GM12878 (cell line): ENCODE measurements around the gene FALEC. TPM values are rescaled to one million over a fixed set of nuclear protein-coding genes. Genes with fewer than 3 reads are reported as not detected.

Source experiments
- ATAC-seq: fragments of 200-7000 bp; cut with Tn5 transposase; 3 replicates; pipeline ENCODE4 v1.9.1; 2020; ENCODE audit warnings: mild to moderate bottlenecking, moderate library complexity
- BruUV-seq: library from RNA; stranded (reverse); fragments of 400-500 nt; replicated peaks from 2 replicates; lab custom pipeline; 2021; lab: Mats Ljungman, UMichigan
- CTCF ChIA-PET: fragments of 300-600 bp; sonication (Branson Sonifier 250); formaldehyde crosslinking; extraction: SDS; loops from one replicate; lab custom pipeline; 2021; ENCODE audit warnings: inconsistent platforms; lab: Yijun Ruan, JAX
- POLR2A ChIA-PET: fragments of 350-600 bp; formaldehyde crosslinking; extraction: SDS; loops from one replicate; lab custom pipeline; 2021; ENCODE audit warnings: inconsistent platforms; lab: Charles Lee
- RAD21 ChIA-PET: fragments of 300-600 bp; sonication (Branson Sonifier 250); formaldehyde crosslinking; loops from one replicate; lab custom pipeline; 2023; ENCODE audit warnings: antibody characterized with exemption; ENCODE audit not compliant: unreplicated experiment; lab: Charles Lee
- SMC1A ChIA-PET: fragments of 300-600 bp; sonication (Branson Sonifier 250); formaldehyde crosslinking; loops from one replicate; lab custom pipeline; 2023; ENCODE audit not compliant: unreplicated experiment, uncharacterized antibody; lab: Charles Lee
- DNase-seq: peaks from one replicate; pipeline ENCODE4 v3.0.0-alpha.2; 2011; ENCODE audit warnings: low read depth, low spot score
- FAIRE-seq: peaks from 3 replicates; lab custom pipeline; 2011; peaks lifted over from hg19 to GRCh38; lab: Jason Lieb, UNC
- H2AFZ ChIP-seq: 2 replicates; pipeline ENCODE4 v1.6.0; 2011; ENCODE audit warnings: low read depth, low read length, control low read depth; ENCODE audit not compliant: control insufficient read depth
- H3K27ac ChIP-seq: 2 replicates; pipeline ENCODE4 v1.5.1; 2011; ENCODE audit warnings: control low read depth; ENCODE audit not compliant: control insufficient read depth, insufficient read depth
- H3K27me3 ChIP-seq, 2 experiments: replicated peaks in 1 of 2; 2 replicates each; pipeline versions ENCODE4 v1.6.0 to v1.6.1; 2011; ENCODE audit warnings: low read length in 1 of 2; ENCODE audit not compliant: control insufficient read depth in 2 of 2, insufficient read depth in 2 of 2
- H3K36me3 ChIP-seq, 2 experiments: 2 replicates each; pipeline ENCODE4 v1.5.1; 2011; ENCODE audit warnings: low read length in 1 of 2; ENCODE audit not compliant: control insufficient read depth in 2 of 2, insufficient read depth in 2 of 2
- H3K4me1 ChIP-seq: 2 replicates; pipeline ENCODE4 v1.6.1; 2011; ENCODE audit warnings: mild to moderate bottlenecking, low read length, moderate library complexity, mixed read lengths; ENCODE audit not compliant: control insufficient read depth, insufficient read depth
- H3K4me2 ChIP-seq: 2 replicates; pipeline ENCODE4 v1.6.0; 2011; ENCODE audit warnings: control low read depth; ENCODE audit not compliant: control insufficient read depth, insufficient read depth
- H3K4me3 ChIP-seq: fragments of 200-600 bp; sonication (generic); 2 replicates; pipeline ENCODE4 v1.5.1; 2016
- H3K79me2 ChIP-seq: 2 replicates; pipeline ENCODE4 v1.6.0; 2011; ENCODE audit warnings: low read length; ENCODE audit not compliant: control insufficient read depth, insufficient read depth
- H3K9ac ChIP-seq: 2 replicates; pipeline ENCODE4 v1.8.0; 2011; ENCODE audit warnings: low read length, control low read depth, mixed read lengths; ENCODE audit not compliant: control insufficient read depth, insufficient read depth
- H3K9me3 ChIP-seq: replicated peaks from 3 replicates; pipeline ENCODE4 v1.5.1; 2011; ENCODE audit warnings: mild to moderate bottlenecking, low read length; ENCODE audit not compliant: control insufficient read depth, insufficient read depth
- H4K20me1 ChIP-seq: 2 replicates; pipeline ENCODE4 v1.6.0; 2011; ENCODE audit not compliant: control insufficient read depth, insufficient read depth
- BHLHE40 ChIP-seq, 2 experiments: fragments of 450-650 bp in 1 of 2; IDR thresholded peaks; 2 replicates each; pipeline ENCODE4 v1.6.1; 2011 to 2017; ENCODE audit warnings: low read depth in 2 of 2, borderline replicate concordance in 1 of 2, improper control_type of control experiment in 1 of 2, low read length in 1 of 2, mild to moderate bottlenecking in 1 of 2
- CHD1 ChIP-seq: IDR thresholded peaks from 2 replicates; pipeline ENCODE4 v1.6.1; 2012; ENCODE audit warnings: low read depth, low read length, improper control_type of control experiment
- IRF4 ChIP-seq: IDR thresholded peaks from 2 replicates; pipeline ENCODE4 v1.6.1; 2011; ENCODE audit warnings: low read depth, low read length
- POLR2AphosphoS2 ChIP-seq: IDR thresholded peaks from 2 replicates; pipeline ENCODE4 v1.6.1; 2011; ENCODE audit warnings: low read depth, mild to moderate bottlenecking, low read length, improper control_type of control experiment, moderate library complexity
- ZZZ3 ChIP-seq: IDR thresholded peaks from 2 replicates; pipeline ENCODE4 v1.6.1; 2011; ENCODE audit warnings: low read depth; ENCODE audit not compliant: control insufficient read depth, insufficient read length
- WGBS: methylation state at CpG from one replicate; pipeline ENCODE4 v1.1.6; 2016; ENCODE audit warnings: low lambda C conversion rate; ENCODE audit not compliant: insufficient replicate concordance, insufficient coverage; ENCODE audit errors: missing lambda C conversion rate; 5-methylcytosine and 5-hydroxymethylcytosine counted together
- in situ Hi-C: fragments of 300-500 bp; cut with MboI; formaldehyde crosslinking; loops from 9 replicates; pipeline ENCODE4 v1.14.3; 2018; ENCODE audit warnings: mixed read lengths
- intact Hi-C: fragments of 100-400 bp; cut with micrococcal nuclease; formaldehyde crosslinking; loops from one replicate; pipeline ENCODE4 v1.14.2; 2022; ENCODE audit not compliant: unreplicated experiment
- polyA plus RNA-seq, 11 experiments: library from polyadenylated mRNA; depleted of rRNA in 4 of 11; unstranded in 6 of 11; stranded (reverse) in 5 of 11; fragments of >200 nt; fragmentation: Nextera tagmentation in 4 of 11; fragmentation: Illumina TruSeq in 1 of 11; extraction: Ambion mirVana in 4 of 11; extraction: Trizol in 1 of 11; gene quantifications; 1 replicate in 1 of 11; 2 replicates in 10 of 11; pipeline versions ENCODE4 v1.2.1 to v1.2.3, GENCODE V29; 2011 to 2016; ENCODE audit warnings: inconsistent platforms in 2 of 11, missing spikeins in 2 of 11, low read depth in 1 of 11
- total RNA-seq, 4 experiments: library from RNA; depleted of rRNA in 3 of 4; stranded (reverse); fragments of >200 nt in 3 of 4; fragmentation: Illumina TruSeq in 1 of 4; extraction: Trizol in 1 of 4; gene quantifications; 2 replicates each; pipeline versions ENCODE4 v1.2.1 to v1.2.3, GENCODE V29; 2013 to 2021
- TF ChIP-seq, protein P1 (sequence below): fragments of 450-650 bp; IDR thresholded peaks from 2 replicates; pipeline ENCODE4 v1.6.1; 2014; ENCODE audit warnings: mild to moderate bottlenecking

FALEC gene
- total and polyA plus RNA-seq, 10 of the 15 experiments (the other 5 are each of a cell fraction or from before 2014, with no cell fraction given), result 0.21 to 0.71 (median 0.32) TPM; not detected in 3

- ATAC-seq (no peak), FAIRE-seq (no peak), DNase-seq (no peak)
- Histone ChIP-seq H4K20me1 (no peaks in the 10 kb centered on the region), H3K9me3 (no peaks in the 10 kb centered on the region), H3K4me1 (no peaks in the 10 kb centered on the region; the same call in 1 of the 2 replicates), H3K4me3 (no peak overlapping the region), H3K4me2 (no peak overlapping the region), H3K9ac (no peak overlapping the region), H3K36me3 (no peaks in the 10 kb centered on the region), H3K79me2 (no peaks in the 10 kb centered on the region), H2AFZ (no peak overlapping the region), H3K27me3 (no peaks in the 10 kb centered on the region), H3K27ac (no peak overlapping the region)
- BruUV-seq, result no TSS peak
- SMC1A ChIA-PET, result interaction anchor here (0.7 to 5.9 kb wide), 3 partner anchors 18 to 278 kb away, joined by 3 to 26 read pairs (median 9); partner anchors contain the start of gene FALEC
- RAD21 ChIA-PET, result no interaction called here
- TF ChIP-seq, protein P1, sequence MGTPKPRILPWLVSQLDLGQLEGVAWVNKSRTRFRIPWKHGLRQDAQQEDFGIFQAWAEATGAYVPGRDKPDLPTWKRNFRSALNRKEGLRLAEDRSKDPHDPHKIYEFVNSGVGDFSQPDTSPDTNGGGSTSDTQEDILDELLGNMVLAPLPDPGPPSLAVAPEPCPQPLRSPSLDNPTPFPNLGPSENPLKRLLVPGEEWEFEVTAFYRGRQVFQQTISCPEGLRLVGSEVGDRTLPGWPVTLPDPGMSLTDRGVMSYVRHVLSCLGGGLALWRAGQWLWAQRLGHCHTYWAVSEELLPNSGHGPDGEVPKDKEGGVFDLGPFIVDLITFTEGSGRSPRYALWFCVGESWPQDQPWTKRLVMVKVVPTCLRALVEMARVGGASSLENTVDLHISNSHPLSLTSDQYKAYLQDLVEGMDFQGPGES, result no peak
- TF ChIP-seq POLR2AphosphoS2, result no peak
- no peak for TF ChIP-seq IRF4
- TF ChIP-seq BHLHE40 (IDR thresholded peaks at IDR 0.05; ENCODE audit: borderline replicate concordance in 1 of 2, low read depth in 2 of 2, low read length in 1 of 2), result no peak
- TF ChIP-seq ZZZ3, result no peak
- no peak for TF ChIP-seq CHD1
- in situ Hi-C loops (no loop called here), intact Hi-C loops (loop anchor here (5.0 kb wide), 1 partner anchor 277 kb away; the partner anchor contains the start of gene CA14)
- 72% methylated on average over 6 of the region's 6 CpGs for WGBS
- POLR2A ChIA-PET, result interaction anchor here (0.5 to 0.7 kb wide), 2 partner anchors 59 to 879 kb away, joined by 3 to 6 read pairs; no protein-coding TSS in a partner anchor
- CTCF ChIA-PET, result interaction anchor here (1.1 to 2.2 kb wide), 7 partner anchors 18 to 278 kb away, joined by 3 to 13 read pairs (median 4); no protein-coding TSS in a partner anchor
Observed at GRCh38 chr1:150534002-150534401, 18.4 kb downstream of the FALEC start.
